ENCODE measurements around the gene PPM1E. TPM values are rescaled to one million over a fixed set of nuclear protein-coding genes. Genes with fewer than 3 reads are reported as not detected.

The PPM1E gene
- polyA plus RNA-seq, 3 donors, result not detected

DNA sequence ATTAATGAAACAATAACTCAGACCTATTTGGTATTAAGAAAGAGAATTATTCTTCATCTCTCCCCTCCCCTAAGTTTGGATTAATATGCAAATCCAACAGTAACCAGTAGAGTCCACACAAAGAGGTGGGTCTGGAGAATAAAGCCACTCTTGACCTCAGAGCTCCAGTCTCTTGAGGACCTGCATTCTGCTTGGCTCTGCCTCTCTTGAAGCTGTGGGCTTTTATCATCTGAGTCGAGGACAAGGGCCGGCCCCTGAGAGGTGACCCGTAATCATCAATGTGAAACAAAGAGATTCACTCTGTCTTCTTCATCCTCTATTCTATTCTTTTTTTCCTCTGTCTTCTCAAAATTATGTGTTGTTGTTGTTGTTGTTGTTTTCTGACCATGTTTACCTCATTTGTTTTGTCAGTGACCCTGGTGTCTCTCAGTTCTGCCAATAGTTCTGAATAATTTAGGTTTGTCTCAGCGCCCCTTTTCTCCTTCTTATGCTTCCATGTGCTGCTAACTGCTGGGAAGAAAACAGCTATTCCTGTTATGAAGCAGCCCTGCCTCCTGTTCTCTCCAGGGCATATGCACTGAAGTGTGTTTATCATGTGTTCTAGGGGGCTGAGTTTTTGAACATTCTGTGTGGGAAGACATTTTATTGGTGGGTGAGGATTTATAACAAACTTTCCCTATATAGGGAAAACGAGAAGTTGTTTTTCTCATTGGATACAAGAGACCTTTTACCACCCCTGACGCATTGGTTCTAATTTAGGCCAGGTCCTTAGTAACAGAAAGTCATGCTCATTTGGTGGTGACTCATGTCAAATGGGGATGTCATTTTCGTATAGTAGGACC, 215.2 kb downstream of the PPM1E start:
- no peak overlapping the region for H3K4me2 ChIP-seq (replicated peaks; ENCODE audit: extremely low read depth, low read length, poor library complexity, severe bottlenecking)
- 100% methylated on average over 1 of the region's 7 CpGs for WGBS (ENCODE audit: insufficient coverage)
- no peaks in the 10 kb centered on the region for H3K9me3 Mint-ChIP-seq
- TF ChIP-seq, protein P1, sequence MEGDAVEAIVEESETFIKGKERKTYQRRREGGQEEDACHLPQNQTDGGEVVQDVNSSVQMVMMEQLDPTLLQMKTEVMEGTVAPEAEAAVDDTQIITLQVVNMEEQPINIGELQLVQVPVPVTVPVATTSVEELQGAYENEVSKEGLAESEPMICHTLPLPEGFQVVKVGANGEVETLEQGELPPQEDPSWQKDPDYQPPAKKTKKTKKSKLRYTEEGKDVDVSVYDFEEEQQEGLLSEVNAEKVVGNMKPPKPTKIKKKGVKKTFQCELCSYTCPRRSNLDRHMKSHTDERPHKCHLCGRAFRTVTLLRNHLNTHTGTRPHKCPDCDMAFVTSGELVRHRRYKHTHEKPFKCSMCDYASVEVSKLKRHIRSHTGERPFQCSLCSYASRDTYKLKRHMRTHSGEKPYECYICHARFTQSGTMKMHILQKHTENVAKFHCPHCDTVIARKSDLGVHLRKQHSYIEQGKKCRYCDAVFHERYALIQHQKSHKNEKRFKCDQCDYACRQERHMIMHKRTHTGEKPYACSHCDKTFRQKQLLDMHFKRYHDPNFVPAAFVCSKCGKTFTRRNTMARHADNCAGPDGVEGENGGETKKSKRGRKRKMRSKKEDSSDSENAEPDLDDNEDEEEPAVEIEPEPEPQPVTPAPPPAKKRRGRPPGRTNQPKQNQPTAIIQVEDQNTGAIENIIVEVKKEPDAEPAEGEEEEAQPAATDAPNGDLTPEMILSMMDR (IDR thresholded peaks at IDR 0.05), result no peak
- H3K9ac ChIP-seq (ENCODE audit: insufficient read depth, low read length, poor library complexity, severe bottlenecking), result no peak overlapping the region
- no peak overlapping the region for H2AFZ ChIP-seq (ENCODE audit: insufficient read depth, low read depth, low read length, poor library complexity, severe bottlenecking)
- no peaks in the 10 kb centered on the region for H3K36me3 ChIP-seq (replicated peaks in 1 of 2; ENCODE audit: control insufficient read depth in 1 of 2, insufficient read depth in 2 of 2, low read length in 2 of 2)
- no peaks in the 10 kb centered on the region for H3K36me3 Mint-ChIP-seq
- H3K4me3 ChIP-seq (replicated peaks in 1 of 3; ENCODE audit: low read depth in 2 of 3, low read length in 3 of 3), result no peak overlapping the region
- intact Hi-C loops (cut with micrococcal nuclease), result no loop called here
- peaks cover 3 to 5% of the 10 kb centered on the region in 2 donors for H3K4me1 ChIP-seq (ENCODE audit: control insufficient read depth in 1 of 2, insufficient read depth in 2 of 2, low read length in 2 of 2)
- peak; percentile 29 to 64 (median 39) for DNase-seq
- no peaks in the 10 kb centered on the region for H3K27me3 ChIP-seq (ENCODE audit: control insufficient read depth in 2 of 2, insufficient read depth in 2 of 2, low read length in 2 of 2)
- H3K79me2 ChIP-seq (ENCODE audit: insufficient read depth, low read length), result no peaks in the 10 kb centered on the region
- peaks cover 0 to 2% (median 0%) of the 10 kb centered on the region in 3 donors for H3K27me3 Mint-ChIP-seq (ENCODE audit: low read depth in 3 of 3)
- H3K4me3 Mint-ChIP-seq, result no peak overlapping the region
- H3K4me1 Mint-ChIP-seq, result peaks cover 9% of the 10 kb centered on the region
- no peaks in the 10 kb centered on the region for H4K20me1 ChIP-seq (ENCODE audit: insufficient read depth, low read length)
- no peaks in the 10 kb centered on the region for H3K9me3 ChIP-seq (replicated peaks in 1 of 2; ENCODE audit: control insufficient read depth in 1 of 2, insufficient read depth in 1 of 2, low read length in 2 of 2)
- no peak overlapping the region for H3K27ac ChIP-seq (ENCODE audit: low read depth in 1 of 2, low read length in 2 of 2)
- H3K27ac Mint-ChIP-seq, result peak overlapping the region in 3 of 7 donors; percentile 2 to 41 (median 7)

DNA sequence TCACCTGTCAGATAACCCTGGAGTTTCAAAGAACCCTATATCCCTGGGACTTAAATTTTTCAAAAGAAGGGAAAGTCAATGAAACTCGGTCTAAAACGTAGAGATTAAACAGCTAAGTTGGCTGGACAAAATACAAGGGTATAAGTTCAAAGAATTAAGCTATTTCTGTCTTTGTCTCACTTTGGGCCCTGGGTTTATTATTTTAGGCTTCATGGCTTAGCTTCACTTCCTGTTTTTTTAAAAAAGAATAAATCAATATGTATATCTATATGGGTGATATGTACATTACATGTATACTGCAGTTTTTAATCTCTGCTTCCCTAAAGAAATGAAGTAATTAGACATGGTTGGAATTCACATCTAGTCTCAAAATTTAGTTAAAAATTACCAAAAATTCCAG, 218.7 kb downstream of the PPM1E start:
- Histone ChIP-seq H3K27me3 (ENCODE audit: control insufficient read depth in 2 of 2, insufficient read depth in 2 of 2, low read length in 2 of 2) (no peaks in the 10 kb centered on the region), H3K4me3 (replicated peaks in 1 of 3; ENCODE audit: low read depth in 2 of 3, low read length in 3 of 3) (no peak overlapping the region), H4K20me1 (ENCODE audit: insufficient read depth, low read length) (no peaks in the 10 kb centered on the region), H3K9me3 (replicated peaks in 1 of 2; ENCODE audit: control insufficient read depth in 1 of 2, insufficient read depth in 1 of 2, low read length in 2 of 2) (no peaks in the 10 kb centered on the region), H3K79me2 (ENCODE audit: insufficient read depth, low read length) (no peaks in the 10 kb centered on the region), H3K36me3 (replicated peaks in 1 of 2; ENCODE audit: control insufficient read depth in 1 of 2, insufficient read depth in 2 of 2, low read length in 2 of 2) (no peaks in the 10 kb centered on the region), H3K27ac (ENCODE audit: low read depth in 1 of 2, low read length in 2 of 2) (no peak overlapping the region), H3K4me2 (replicated peaks; ENCODE audit: extremely low read depth, low read length, poor library complexity, severe bottlenecking) (no peak overlapping the region), H3K4me1 (ENCODE audit: control insufficient read depth in 1 of 2, insufficient read depth in 2 of 2, low read length in 2 of 2) (peaks cover 9 to 11% of the 10 kb centered on the region in 2 donors), H2AFZ (ENCODE audit: insufficient read depth, low read depth, low read length, poor library complexity, severe bottlenecking) (no peak overlapping the region), H3K9ac (ENCODE audit: insufficient read depth, low read length, poor library complexity, severe bottlenecking) (no peak overlapping the region)
- Mint-ChIP-seq H3K4me1 (peaks cover 13% of the 10 kb centered on the region), H3K27ac (no peak overlapping the region), H3K27me3 (ENCODE audit: low read depth in 3 of 3) (peaks cover 0 to 3% (median 0%) of the 10 kb centered on the region in 3 donors), H3K36me3 (no peaks in the 10 kb centered on the region), H3K9me3 (no peaks in the 10 kb centered on the region), H3K4me3 (no peak overlapping the region)
- no peak for DNase-seq
- intact Hi-C loops (cut with micrococcal nuclease), result no loop called here
- no CpG with 5 or more reads among the region's 2 CpGs for WGBS (ENCODE audit: insufficient coverage)
- TF ChIP-seq, protein P1 (IDR thresholded peaks at IDR 0.05), result no peak

Data from CD14-positive monocyte (primary cell).